OCI-LY1 (cell line): ENCODE results near the gene RGS17.

Experiments
- H2AFZ ChIP-seq: fragments of 200-600 bp; sonication (generic), shearing (Covaris generic); 2 replicates; pipeline ENCODE4 v1.6.0; 2014; ENCODE audit warnings: antibody characterized with exemption, mild to moderate bottlenecking, low read length
- H3F3A ChIP-seq: fragments of 200-600 bp; sonication (generic), shearing (Covaris generic); 2 replicates; pipeline ENCODE4 v1.6.0; 2014; ENCODE audit warnings: mild to moderate bottlenecking, antibody characterized with exemption, low read length, moderate library complexity; ENCODE audit not compliant: insufficient read depth
- H3K27ac ChIP-seq: fragments of 200-600 bp; sonication (generic); 2 replicates; pipeline ENCODE4 v1.5.1; 2014; ENCODE audit warnings: low read length, mixed run types, mild to moderate bottlenecking, low read depth; ENCODE audit not compliant: poor library complexity, severe bottlenecking
- H3K27me3 ChIP-seq: fragments of 200-600 bp; sonication (generic); 2 replicates; pipeline ENCODE4 v1.6.0; 2014; ENCODE audit warnings: antibody characterized with exemption, mild to moderate bottlenecking, low read length, moderate library complexity; ENCODE audit not compliant: insufficient read depth
- H3K36me3 ChIP-seq: fragments of 200-600 bp; sonication (generic); 2 replicates; pipeline ENCODE4 v1.6.1; 2014; ENCODE audit warnings: mild to moderate bottlenecking, antibody characterized with exemption, low read length, moderate library complexity, mixed read lengths; ENCODE audit not compliant: insufficient read depth
- H3K4me1 ChIP-seq: fragments of 200-600 bp; sonication (generic); 2 replicates; pipeline ENCODE4 v1.5.1; 2014; ENCODE audit warnings: mild to moderate bottlenecking, low read length, moderate library complexity; ENCODE audit not compliant: insufficient read depth, severe bottlenecking
- H3K4me2 ChIP-seq: fragments of 200-600 bp; sonication (generic), shearing (Covaris generic); 2 replicates; pipeline ENCODE4 v1.6.1; 2014; ENCODE audit warnings: low read length
- H3K4me3 ChIP-seq: fragments of 200-600 bp; sonication (generic); 2 replicates; pipeline ENCODE4 v1.5.1; 2014; ENCODE audit warnings: low read length, low read depth, mild to moderate bottlenecking, mixed read lengths; ENCODE audit not compliant: poor library complexity, severe bottlenecking
- H3K79me2 ChIP-seq: fragments of 200-600 bp; shearing (Covaris generic); 2 replicates; pipeline ENCODE4 v1.6.1; 2016; ENCODE audit warnings: mixed run types, low read length, mixed read lengths; ENCODE audit not compliant: insufficient read depth
- H3K9ac ChIP-seq: fragments of 200-600 bp; sonication (generic), shearing (Covaris generic); 2 replicates; pipeline ENCODE4 v1.6.1; 2014; ENCODE audit warnings: mild to moderate bottlenecking, low read length, mixed read lengths
- H3K9me2 ChIP-seq: fragments of 200-600 bp; sonication (generic), shearing (Covaris generic); 2 replicates; pipeline ENCODE4 v1.6.1; 2014; ENCODE audit warnings: low read depth, mild to moderate bottlenecking, low read length, mixed read lengths
- H3K9me3 ChIP-seq: fragments of 200-600 bp; shearing (Covaris generic); 2 replicates; pipeline ENCODE4 v1.6.1; 2014; ENCODE audit warnings: low read length, mixed read lengths
- H4K20me1 ChIP-seq: fragments of 200-600 bp; sonication (generic), shearing (Covaris generic); 2 replicates; pipeline ENCODE4 v1.6.0; 2016; ENCODE audit warnings: mild to moderate bottlenecking, low read length; ENCODE audit not compliant: insufficient read depth
- EZH2 ChIP-seq: fragments of 200-600 bp; sonication (generic), shearing (Covaris generic); IDR thresholded peaks from 2 replicates; pipeline ENCODE4 v1.8.0; 2017; ENCODE audit warnings: borderline replicate concordance, mixed run types, mild to moderate bottlenecking, antibody characterized with exemption, low read length, moderate library complexity, mixed read lengths
- TF ChIP-seq, protein P1 (sequence below): fragments of 200-600 bp; sonication (generic), shearing (Covaris generic); IDR thresholded peaks from 2 replicates; pipeline ENCODE4 v1.5.1; 2017; ENCODE audit warnings: mild to moderate bottlenecking, antibody characterized with exemption, low read length, moderate library complexity, mixed read lengths

Gene RGS17

DNA sequence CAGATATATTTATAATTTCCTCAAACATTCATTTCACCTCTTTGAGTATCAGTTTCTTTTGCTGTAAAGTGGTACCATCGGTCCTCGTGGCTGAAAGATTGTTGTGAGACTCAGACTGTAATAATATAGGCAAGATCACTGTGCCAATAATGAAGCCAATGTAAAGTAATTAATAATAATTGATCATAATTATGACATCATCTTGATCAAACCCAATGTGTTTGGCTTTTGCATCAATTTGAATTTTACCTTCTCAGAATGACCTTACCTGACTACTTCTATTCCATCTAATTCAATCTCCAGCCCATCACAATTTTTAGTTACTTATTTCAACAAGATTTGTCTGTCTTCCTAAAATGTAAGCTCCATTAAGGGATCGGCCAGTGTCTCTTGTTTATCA is 112.7 kb downstream of the RGS17 start:
- H3K9me2 ChIP-seq, result no peaks in the 10 kb centered on the region

GRCh38 chr6:153016846-153017245 is 114.2 kb downstream of the RGS17 start:
- Histone ChIP-seq H3K79me2 (no peaks in the 10 kb centered on the region), H3K4me1 (no peaks in the 10 kb centered on the region), H3F3A (no peaks in the 10 kb centered on the region), H3K9me2 (no peaks in the 10 kb centered on the region), H3K27ac (no peak overlapping the region), H2AFZ (no peak overlapping the region), H3K4me2 (no peak overlapping the region), H3K4me3 (no peak overlapping the region), H3K9ac (no peak overlapping the region), H3K36me3 (no peaks in the 10 kb centered on the region), H3K27me3 (no peaks in the 10 kb centered on the region), H4K20me1 (no peaks in the 10 kb centered on the region), H3K9me3 (no peaks in the 10 kb centered on the region)
- TF ChIP-seq, protein P1, sequence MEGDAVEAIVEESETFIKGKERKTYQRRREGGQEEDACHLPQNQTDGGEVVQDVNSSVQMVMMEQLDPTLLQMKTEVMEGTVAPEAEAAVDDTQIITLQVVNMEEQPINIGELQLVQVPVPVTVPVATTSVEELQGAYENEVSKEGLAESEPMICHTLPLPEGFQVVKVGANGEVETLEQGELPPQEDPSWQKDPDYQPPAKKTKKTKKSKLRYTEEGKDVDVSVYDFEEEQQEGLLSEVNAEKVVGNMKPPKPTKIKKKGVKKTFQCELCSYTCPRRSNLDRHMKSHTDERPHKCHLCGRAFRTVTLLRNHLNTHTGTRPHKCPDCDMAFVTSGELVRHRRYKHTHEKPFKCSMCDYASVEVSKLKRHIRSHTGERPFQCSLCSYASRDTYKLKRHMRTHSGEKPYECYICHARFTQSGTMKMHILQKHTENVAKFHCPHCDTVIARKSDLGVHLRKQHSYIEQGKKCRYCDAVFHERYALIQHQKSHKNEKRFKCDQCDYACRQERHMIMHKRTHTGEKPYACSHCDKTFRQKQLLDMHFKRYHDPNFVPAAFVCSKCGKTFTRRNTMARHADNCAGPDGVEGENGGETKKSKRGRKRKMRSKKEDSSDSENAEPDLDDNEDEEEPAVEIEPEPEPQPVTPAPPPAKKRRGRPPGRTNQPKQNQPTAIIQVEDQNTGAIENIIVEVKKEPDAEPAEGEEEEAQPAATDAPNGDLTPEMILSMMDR, result no peak
- TF ChIP-seq EZH2, result no peak

More for the DNA sequence above, 112.7 kb downstream of the RGS17 start:
- Histone ChIP-seq H3K4me1 (no peaks in the 10 kb centered on the region), H3K9ac (no peak overlapping the region), H3K4me3 (no peak overlapping the region), H3K79me2 (no peaks in the 10 kb centered on the region), H4K20me1 (no peaks in the 10 kb centered on the region), H2AFZ (no peak overlapping the region), H3K4me2 (no peak overlapping the region), H3K27me3 (no peaks in the 10 kb centered on the region), H3K36me3 (no peaks in the 10 kb centered on the region), H3K9me3 (no peaks in the 10 kb centered on the region), H3K27ac (no peak overlapping the region), H3F3A (no peaks in the 10 kb centered on the region)
- no peak for TF ChIP-seq EZH2
- TF ChIP-seq, protein P1, result no peak

- no peaks in the 10 kb centered on the region for H3K9me3 ChIP-seq
- H3K27me3 ChIP-seq, result no peaks in the 10 kb centered on the region
- H3F3A ChIP-seq, result no peaks in the 10 kb centered on the region
- no peak overlapping the region for H2AFZ ChIP-seq
- no peak overlapping the region for H3K9ac ChIP-seq
- no peaks in the 10 kb centered on the region for H3K4me1 ChIP-seq
- H3K4me2 ChIP-seq, result no peak overlapping the region
- no peaks in the 10 kb centered on the region for H4K20me1 ChIP-seq
- H3K4me3 ChIP-seq, result no peak overlapping the region
- H3K9me2 ChIP-seq, result no peaks in the 10 kb centered on the region
- no peaks in the 10 kb centered on the region for H3K79me2 ChIP-seq
- TF ChIP-seq, protein P1, result no peak
- TF ChIP-seq EZH2, result no peak
- no peaks in the 10 kb centered on the region for H3K36me3 ChIP-seq
- no peak overlapping the region for H3K27ac ChIP-seq
These were observed 115.9 kb downstream of the RGS17 start for GRCh38 chr6:153015094-153015640.
